ENCODE results near the gene SEPTIN7. TPM values are rescaled to one million over a fixed set of nuclear protein-coding genes. Genes with fewer than 3 reads are reported as not detected.

Gene SEPTIN7
- polyA plus RNA-seq, 3 donors: 362 to 417 (median 376) TPM

DNA sequence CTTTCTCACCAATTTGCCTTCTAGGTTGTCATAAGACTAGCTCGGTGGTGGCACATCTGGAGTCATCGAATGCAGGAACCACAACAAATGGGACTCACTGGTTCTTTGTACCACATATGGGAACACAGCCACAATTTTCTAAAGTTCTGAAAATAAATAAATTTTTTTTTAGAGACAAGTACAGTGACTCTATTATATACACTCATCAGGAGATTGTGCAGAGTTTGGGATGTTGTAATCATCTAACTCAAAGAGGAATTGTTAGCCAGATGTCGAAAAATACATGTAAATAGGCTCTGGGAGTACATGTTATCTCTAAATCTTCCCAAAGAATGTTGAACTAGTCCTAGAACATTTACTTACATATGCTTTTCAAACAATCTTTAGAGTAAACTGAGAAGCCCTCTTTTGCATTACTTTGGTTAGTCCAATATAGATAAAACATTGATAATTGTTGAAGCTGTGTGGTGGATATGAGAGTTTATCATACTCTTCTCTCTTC, 19.6 kb upstream of the SEPTIN7 start:
- DNase-seq: no peak

GRCh38 chr7:35781767-35782515, 18.9 kb upstream of the SEPTIN7 start:
- DNase-seq: no peak

DNA sequence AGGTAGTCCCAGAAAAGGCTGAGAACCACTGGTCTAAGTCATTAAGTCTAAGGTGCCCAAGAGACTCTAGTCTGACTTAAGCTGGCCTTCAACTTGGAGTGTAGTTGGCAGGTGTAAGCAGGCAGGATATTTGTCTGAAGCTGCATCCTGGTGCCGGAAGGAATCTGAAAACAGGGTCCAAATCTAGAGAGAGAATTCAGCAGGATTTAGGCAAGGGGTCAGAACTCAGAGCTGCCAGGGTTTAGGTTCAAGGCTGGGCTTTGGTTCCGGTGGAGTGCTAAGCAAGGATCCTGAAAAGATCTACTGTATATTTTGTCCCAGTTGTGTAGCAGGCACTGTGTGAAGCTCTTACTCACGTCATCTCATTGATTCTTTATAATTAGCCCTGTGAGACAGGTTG, 16.5 kb upstream of the SEPTIN7 start:
- no peak for DNase-seq

DNA sequence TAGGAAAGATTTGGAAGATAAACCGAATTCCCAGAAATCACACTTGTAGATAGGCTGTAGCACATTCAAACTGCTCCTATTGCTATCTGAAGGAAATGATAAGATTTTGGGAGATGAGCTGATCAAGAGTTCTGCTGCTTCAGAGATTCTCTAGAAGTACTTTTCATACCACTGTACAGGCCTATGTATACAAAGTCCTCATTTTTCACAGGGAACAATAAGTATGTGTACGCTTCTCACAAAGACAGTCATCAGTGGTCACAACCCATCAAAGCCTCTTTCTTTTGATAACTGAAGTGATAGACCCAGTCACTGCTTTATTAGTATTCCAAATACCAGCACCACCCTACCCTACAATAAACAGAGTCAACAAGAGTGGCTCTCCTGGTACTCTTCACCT, 15.6 kb upstream of the SEPTIN7 start:
- DNase-seq: no peak

- DNase-seq: no peak
Observed at GRCh38 chr7:35787925-35788324, 12.9 kb upstream of the SEPTIN7 start.

DNA sequence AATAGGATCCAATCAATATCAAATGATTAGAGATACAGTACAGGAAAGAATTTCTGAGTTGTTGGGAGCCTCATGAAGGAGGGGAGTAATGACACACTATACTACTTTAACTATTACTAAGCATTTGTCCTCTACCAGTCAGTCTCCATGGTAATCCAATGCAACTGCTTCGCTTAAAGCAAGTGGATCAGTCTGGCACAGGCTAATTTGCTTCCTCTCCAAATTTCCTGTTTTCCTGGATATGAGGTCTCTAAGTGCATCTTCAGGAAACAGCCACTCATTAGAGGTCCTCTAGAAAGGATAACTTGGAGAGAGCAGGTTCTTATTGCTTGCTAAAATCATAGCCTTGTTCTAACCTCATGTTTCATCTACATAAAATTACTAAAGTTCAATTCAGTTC, 8.4 kb upstream of the SEPTIN7 start:
- DNase-seq: no peak

DNA sequence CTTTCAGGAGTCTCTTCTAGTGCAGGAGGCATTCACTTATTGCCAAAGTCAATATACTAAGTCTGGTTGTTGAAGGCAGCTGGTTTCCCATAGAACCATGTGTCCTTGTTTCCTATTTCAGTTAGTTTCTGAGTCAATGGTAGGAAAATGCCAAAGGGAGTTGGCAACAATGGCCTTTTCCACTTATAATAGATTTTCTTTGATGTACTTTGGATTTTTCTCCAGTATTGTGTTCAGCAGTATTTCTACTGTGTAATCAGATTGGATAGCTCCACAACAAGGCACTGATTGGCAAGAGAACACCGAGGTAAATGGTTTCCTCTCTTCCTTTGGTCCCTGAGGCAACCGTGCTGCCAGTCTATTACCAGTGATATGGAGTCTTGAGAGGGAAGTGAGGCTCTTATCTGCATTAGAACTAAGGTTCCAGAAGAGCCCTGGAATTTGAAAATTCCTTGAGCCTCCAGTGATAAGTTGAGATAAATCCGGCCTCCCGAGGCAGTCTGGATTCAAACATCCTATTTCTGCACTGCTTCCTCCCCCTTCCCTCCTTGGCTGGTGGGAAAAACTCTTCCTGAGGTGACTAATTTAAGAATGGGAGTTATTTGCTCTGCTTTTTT, 7.9 kb upstream of the SEPTIN7 start:
- no peak for DNase-seq

- no peak for DNase-seq
Observed at GRCh38 chr7:35797311-35797710, 3.5 kb upstream of the SEPTIN7 start.

- DNase-seq: peak; percentile 94
Observed at GRCh38 chr7:35799846-35800717, 775 bp upstream of the SEPTIN7 start.

GRCh38 chr7:35801392-35802101, 690 bp downstream of the SEPTIN7 start:
- peak; percentile 77 for DNase-seq

DNA sequence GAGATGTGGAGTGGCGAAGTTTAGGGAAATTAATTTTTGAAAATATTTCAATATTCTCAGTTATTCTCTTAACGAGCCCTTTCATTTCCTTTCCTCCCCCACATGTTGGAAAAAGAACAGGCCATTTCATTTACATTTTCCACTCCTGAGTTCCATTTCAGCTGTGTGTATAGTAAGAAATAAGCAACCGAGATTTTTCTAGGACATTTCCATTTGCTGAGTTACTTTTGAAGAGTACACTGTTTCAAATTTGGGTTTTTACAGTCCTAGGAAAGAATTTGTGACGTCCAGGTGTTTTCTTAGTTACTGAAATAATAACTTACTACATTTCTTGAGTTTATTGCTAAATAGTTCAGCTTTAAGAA, 1.2 kb downstream of the SEPTIN7 start:
- no peak for DNase-seq

DNA sequence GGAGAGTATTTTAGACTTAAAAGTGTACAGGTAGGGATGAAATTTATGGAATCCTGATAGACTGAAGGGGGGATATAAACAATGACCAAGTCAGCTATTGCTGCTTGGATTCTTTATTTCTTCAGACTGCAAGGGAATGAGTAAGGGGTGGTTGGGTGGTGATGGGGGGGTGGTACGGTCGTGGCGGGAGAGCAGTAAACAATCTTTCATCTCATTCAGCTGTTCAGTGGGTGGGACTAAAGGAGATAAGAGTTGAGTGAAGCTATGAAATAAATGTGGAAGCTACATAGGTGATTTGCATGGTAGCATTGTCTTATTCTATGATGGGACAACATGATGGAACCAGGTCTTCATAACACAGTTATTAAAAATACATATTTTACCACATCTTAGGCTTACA, 1.8 kb downstream of the SEPTIN7 start:
- no peak for DNase-seq

- no peak for DNase-seq
Observed at GRCh38 chr7:35804231-35804970, 3.5 kb downstream of the SEPTIN7 start.

DNA sequence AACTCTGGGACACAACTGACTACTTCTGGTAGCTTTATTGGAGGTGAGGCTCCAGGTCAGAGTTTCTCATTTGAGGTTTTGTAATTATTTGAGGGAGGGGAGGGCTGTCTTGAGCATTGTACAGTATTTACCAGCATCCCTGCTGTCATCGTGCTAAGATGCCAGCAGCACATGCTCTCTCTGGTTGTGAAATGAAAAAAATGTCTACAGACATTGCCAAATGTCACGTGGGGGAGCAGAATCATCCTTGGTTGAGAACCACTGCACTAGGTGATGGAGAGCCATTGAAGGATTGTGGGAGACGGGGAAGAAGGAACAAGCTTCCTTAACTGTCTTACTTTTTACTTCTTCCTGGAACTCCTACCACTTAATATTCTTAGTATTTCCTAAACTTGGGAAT, 5.0 kb downstream of the SEPTIN7 start:
- no peak for DNase-seq

DNA sequence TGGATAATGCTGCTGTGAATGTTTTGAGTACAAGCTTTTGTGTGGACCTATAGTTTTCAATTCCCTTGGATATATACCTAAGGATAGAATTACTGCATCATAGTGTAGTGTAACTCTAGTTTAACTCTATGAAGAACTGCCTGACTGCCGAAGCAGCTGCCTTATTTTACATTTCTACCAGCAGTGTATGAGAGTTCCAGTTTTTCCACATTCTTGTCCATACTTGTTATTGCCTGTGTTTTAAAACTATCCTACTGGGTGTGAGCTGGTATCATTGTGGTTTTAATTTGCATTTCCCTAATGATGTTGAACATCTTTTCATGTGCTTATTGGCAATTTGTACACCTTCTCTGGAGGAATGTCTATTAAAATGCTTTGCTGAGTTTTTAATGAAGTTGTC, 15.7 kb downstream of the SEPTIN7 start:
- DNase-seq: no peak

DNA sequence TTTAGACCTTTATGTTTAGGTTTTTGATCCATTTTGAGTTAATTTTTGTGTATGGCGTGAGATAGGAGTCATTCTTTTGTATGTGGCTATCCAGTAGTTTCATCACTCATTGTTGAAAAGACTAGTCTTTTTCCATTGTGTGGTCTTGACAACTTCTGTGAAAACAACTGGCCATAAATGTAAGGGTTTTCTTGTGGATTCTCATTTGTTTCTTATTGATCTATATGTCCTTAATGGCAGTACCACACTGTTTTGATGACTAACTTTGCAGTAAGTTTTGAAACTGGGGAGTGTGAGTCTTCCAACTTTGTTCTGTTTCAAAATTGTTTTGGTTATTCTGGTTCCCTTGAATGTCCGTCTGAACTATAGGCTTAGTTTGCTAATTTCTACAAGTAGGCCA, 16.3 kb downstream of the SEPTIN7 start:
- DNase-seq: no peak

DNA sequence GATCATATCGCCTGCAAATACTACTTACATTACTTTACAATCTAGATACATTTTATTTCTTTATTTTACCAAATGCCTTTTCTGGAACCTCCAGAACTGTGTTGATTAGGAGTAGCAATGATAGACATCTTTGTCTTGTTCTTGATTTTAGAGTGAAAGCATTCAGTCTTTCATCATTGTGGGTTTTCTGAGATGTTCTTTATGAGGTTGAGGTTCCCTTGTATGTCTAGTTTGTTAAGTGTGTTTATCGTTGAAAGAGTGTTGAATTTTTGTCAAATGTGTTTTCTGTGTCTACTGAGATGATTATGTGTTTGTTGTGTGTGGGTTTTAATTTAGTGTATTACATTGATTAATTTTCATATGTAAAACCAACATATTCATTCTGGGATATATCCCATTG, 17.1 kb downstream of the SEPTIN7 start:
- DNase-seq: no peak

DNA sequence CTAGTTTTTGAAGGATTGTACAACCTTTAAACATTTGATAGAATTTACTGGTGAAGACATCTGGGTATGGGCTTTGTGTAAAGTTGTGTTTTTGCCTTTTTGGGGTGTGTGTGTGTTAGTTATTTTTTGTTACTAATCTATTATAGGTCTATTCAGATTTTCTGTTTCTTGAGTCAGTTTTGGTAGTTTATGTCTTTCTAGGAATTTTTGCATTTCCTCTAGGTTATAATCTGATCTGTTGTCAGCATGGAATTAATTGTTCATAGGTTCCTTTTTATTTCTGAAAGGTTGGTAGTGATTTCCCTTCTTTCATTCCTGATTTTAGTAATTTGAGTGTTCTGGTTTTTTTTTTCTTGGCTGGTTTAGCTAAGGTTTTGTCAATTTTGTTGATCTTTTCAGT, 17.7 kb downstream of the SEPTIN7 start:
- DNase-seq: no peak

DNA sequence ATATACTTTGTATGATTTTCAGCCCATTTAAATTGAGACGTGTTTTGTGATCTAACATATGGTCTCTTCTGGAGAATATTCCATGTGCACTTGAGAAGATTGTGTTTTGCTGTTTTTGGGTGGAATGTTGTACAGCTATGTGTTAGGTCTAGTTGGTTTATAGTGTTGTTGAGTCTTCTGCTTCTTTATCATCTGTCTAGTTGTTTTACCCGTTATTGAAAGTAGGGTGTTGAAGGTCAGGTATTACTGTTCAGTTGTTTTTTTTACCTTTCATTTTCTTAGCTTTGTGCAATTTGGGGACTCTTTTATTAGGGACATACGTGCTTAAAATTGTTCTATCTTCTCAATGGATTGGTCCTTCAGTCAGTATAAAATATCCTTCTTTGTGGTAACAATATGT, 18.5 kb downstream of the SEPTIN7 start:
- no peak for DNase-seq

DNA sequence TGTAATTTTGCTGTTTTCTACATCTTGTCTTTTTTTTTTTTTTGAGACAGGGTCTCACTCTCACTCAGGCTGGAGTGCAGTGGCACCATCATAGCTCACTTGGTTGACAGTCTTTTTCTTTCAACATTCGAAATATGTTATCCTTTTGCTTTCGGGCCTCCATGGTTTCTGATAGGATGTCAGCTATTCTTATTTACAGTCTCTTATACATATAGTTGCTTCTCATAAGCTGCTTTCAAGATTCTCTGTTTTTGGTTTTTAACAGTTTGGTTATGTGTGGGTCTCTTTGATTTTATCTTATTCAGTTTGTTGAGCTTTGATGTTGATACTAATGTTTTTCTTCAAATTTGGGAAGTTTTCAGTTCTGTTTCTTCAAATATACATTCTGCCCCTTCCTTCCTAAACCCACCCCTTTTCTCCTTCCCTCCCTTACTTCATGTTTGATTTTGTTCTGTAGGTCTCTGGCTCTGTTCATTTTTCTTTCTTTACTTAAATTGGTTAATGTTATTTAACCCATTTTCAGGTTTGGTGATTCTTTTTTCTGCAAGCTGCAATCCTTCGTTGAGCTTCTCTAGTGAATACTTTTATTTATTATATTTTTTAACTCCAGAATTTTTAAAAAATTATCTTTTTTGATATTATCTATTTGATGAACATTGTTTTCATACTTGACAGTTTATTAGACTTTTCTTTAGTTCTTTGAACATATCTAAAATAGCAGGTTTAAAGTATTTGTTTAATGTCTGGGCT, 19.3 kb downstream of the SEPTIN7 start:
- no peak for DNase-seq

GRCh38 chr7:35820858-35821257, 20.0 kb downstream of the SEPTIN7 start:
- no peak for DNase-seq
